ENCODE results near the gene AQP4.

AQP4 gene

DNA sequence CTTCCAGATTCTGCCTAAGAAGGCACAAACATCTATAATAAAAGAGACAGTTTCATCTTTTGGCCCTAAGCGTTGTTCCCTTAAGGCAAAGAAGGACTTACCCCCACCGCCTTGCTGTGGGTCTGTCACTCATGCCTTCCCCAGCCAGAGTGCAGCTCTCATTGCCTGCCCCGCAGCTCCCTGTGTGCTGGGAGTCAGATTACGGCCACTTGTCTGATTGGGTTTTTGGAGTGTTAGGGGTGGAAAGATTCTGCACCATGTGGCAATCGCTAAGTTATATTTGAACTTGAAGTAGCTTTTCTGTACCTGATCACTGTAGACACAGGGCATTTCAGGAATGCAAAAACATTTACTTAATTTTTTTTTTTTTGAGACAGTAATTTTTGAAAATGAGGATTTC lies at the start of gene AQP4:
Gene AQP4 (minus strand): TSS at position 151 of the 400 bp plus-strand sequence. CDS start 18 bp downstream, at position 133.
- DNase-seq (ENCODE audit: low read depth, low spot score), result no peak
- H3K27ac ChIP-seq, result no peak within 1 kb of the TSS

- no peak overlapping the region for H3K27ac ChIP-seq
- no peak for DNase-seq (ENCODE audit: low read depth, low spot score)
Measured at GRCh38 chr18:26911840-26912239, 46.3 kb upstream of the AQP4 start.

DNA sequence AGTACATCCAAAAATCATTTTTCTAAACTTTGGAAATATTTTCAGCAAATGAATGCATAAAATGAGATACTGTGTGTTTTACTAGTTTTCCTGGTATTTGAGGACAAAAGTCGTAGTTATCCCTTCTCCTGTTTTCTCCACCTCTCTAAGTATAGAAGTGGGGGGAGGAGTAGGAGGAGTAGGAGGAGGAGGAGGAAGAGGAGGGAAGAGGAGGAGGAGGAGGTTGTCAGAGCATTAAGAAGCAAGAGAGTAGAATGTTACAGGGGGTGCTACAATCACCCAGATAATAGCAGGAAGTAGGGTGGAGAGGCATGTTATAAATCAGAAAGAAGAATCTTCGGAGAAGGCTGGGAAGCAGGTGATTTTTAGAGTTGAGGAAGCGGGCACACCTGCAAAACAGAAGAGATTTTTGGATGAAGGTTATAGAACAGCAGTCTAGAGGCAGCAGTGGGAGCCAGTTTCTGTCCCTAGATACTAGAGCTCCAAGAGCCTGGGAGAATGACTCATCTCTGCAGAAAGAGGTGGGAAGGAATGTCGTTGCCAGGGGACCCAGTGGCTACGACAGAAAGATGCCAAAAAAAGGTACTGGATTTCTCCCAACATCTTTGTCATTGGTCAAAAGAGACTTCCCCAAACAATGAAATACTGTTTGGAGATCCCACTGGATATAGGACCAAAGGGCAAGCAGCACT lies 44.2 kb upstream of the AQP4 start:
- H3K27ac ChIP-seq, result no peak overlapping the region
- DNase-seq (ENCODE audit: low read depth, low spot score), result no peak

DNA sequence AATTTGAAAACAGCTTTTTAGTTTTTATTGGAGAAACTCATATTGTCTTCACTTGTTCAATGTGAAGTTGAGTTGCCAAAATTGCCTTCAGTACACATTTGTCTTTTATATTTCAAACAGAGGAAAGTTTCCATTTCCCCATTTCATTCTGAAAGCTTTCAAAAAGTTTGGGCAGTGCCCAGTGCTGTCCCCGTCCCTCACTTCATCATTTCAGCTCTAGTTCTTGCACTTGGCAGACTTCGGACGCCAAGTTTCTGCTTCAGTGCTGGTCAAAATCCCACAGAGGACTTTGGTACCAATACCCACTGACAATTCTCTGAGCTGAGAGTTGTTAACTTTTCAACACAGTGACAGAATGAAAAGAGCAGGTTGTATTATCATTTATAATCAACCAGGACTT lies 43.4 kb upstream of the AQP4 start:
- H3K27ac ChIP-seq, result no peak overlapping the region
- DNase-seq (ENCODE audit: low read depth, low spot score), result no peak

GRCh38 chr18:26902291-26902690 lies 36.8 kb upstream of the AQP4 start:
- DNase-seq (ENCODE audit: low read depth, low spot score), result no peak
- no peak overlapping the region for H3K27ac ChIP-seq

GRCh38 chr18:26901020-26901419 lies 35.5 kb upstream of the AQP4 start:
- no peak overlapping the region for H3K27ac ChIP-seq
- DNase-seq (ENCODE audit: low read depth, low spot score), result no peak

DNA sequence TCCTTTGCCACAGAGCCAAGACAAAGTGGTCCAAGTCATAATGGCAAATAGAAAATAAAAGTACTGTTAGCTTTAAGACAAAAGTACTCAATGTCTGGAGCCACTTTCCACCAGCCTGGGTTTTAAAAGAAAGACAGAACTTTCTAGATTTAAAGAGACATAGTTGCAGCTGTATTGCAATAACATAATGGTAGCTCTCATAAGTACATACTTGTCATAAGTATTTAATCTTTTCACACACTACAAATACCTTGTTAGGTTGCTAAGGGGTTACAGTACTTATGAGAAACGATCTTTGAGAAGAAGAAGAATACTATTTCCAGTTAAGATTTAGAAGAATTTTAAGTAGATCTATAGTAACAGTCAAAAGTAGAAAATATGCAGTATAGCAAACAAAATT lies 28.9 kb upstream of the AQP4 start:
- no peak for DNase-seq (ENCODE audit: low read depth, low spot score)
- no peak overlapping the region for H3K27ac ChIP-seq

DNA sequence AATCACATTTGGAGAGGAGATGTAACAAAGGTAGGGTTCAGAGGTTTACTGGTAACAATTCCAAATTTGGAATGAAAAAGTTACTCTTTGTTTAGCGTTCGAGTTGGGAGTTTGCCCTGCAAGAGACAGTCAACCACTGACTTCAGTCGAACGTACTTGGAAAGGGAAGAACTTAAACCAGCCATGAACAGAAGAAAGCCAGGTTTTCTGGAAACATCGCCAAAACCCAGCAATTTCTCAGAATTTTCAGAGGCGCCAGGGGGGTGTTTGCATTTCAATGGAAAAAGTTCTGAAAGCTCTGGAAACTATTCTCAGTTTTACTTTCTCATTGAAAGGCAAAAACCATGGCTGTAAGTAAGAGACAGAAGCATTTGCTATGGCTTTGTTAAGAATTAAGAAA lies 28.5 kb upstream of the AQP4 start:
- no peak for DNase-seq (ENCODE audit: low read depth, low spot score)
- no peak overlapping the region for H3K27ac ChIP-seq

DNA sequence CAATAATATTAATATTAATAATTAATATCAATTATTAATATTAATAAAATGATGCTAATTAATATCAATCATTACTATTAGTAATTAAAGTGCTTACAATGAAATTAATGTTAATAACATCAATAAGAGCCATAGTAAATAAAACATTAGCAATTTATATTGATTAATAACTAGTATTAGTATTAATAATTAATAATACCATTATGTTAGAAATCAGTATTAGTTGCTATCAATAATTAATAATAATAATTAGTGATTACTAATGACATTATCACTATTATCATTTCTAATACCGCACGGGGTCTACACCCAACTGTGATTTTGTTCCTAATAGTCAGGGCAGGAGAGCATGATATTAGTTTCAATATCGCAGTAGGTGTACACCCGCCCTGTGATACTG lies 22.8 kb upstream of the AQP4 start:
- no peak for DNase-seq (ENCODE audit: low read depth, low spot score)
- H3K27ac ChIP-seq, result no peak overlapping the region

GRCh38 chr18:26875040-26875654 lies 9.6 kb upstream of the AQP4 start:
- no peak for DNase-seq (ENCODE audit: low read depth, low spot score)
- no peak overlapping the region for H3K27ac ChIP-seq

DNA sequence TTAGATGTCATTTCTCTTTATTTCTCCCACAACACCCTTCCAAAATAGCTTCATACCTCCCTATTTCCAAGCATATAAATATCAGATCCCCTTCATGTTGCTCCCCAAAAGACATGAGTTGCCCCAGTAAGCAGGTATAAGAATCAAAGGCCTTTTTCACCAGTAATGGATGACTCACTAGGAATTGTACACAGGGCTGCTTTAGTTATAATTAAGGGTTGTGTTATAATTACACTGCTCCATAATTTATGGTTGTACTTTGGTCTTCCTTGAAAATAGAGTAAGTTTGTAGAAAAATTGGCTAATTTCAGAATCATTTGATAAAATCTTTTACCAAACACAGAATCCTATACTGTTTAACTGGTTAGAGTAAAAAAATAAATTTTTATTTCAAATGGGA lies 8.8 kb upstream of the AQP4 start:
- DNase-seq (ENCODE audit: low read depth, low spot score), result no peak
- no peak overlapping the region for H3K27ac ChIP-seq

DNA sequence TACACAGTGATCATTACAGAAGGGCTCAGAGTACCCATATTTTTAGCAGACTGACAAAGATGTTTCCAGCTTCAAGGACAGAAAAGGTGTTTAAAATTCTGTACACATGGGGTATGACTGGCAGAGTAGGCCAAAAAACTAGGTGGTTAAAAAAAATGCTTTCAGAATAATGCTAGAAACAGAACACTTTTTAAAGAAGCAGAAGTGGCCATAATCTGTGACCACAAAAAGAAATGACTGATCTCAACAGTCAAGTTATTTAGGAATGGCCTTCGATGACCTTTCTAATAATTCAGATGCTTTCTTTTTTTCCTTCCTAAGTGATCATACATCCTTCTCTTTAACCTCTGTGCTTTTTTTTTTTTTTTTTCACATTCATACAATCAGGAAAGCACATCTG lies 4.1 kb upstream of the AQP4 start:
- DNase-seq (ENCODE audit: low read depth, low spot score), result no peak
- H3K27ac ChIP-seq, result no peak overlapping the region

DNA sequence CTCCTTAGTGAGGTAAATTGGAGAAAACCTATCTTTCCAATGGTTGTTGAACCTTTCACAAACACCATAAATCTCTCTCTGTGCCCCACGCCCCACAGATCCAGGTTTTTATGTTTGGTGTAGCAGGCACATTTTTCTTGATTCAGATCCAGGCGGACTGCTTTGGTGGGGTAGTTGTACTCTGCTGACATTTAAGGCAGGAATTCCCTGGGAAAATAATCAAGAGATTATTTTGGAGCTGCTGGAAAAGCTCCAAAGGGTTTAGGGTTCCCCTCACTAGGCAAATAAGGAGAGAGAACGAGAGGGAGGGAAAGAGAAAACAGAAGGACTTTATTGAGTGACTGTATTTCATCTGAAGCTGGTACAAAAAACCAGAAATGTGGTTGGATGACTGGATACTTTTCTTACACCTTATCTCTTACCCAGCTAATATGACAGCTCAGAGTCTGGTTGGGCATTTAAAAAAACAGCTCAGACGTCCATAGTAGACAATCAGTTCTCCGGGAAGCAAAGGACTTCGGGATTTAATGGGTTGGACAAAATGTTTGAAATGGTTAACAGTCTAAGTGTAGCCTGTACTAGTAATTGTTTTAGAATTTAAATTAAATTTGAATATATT lies 3.6 kb upstream of the AQP4 start:
- no peak for DNase-seq (ENCODE audit: low read depth, low spot score)
- no peak overlapping the region for H3K27ac ChIP-seq

DNA sequence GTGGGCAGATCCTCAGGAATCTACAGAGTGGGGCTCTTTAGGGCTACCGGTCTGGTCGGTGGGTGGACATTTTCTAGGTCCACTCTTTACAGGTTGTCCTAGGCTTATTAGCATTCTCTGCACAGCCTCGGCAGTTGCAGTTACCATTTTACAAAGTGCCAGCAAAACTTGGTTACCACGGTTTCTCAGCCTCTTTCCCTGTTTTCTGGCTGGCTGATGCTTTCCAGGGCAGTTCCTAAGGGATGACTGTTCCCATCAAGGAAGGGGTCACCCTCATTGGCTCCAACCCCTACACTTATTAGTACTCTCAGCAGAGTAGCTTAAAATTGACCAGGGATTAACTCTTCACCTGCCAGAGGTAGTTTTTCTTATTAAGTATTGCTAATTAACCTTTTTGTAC lies 2.0 kb upstream of the AQP4 start:
- no peak for DNase-seq (ENCODE audit: low read depth, low spot score)
- H3K27ac ChIP-seq, result no peak overlapping the region

- no peak for DNase-seq (ENCODE audit: low read depth, low spot score)
- no peak overlapping the region for H3K27ac ChIP-seq
Measured at GRCh38 chr18:26864658-26865057, 849 bp downstream of the AQP4 start.

DNA sequence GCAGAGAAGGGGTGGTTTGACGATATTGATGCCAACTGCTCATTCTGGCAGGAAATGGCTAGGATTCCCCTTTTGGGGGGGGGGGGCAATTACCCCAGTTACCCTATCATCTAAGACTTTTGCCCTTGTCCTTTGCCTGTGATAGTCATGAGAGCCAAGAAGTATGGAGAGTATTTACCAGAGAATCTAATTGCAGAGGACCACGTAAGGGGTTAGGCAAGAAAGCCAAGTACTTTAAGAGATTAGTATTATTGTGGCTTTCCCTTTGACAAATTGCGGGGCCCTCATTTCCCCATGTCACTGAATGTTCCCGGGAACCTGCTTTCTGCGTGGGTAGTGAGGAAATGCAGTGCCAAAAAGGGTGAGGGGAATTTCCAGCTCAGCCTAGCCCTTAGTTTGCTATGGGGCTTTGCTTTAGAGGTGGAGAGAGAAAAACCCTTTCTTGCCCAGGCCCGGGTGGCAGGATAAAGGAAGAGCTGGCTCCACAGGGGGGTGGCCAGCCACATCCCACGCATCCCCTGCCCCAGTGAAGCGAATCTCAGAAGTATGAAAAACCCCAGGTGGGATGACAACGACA lies 1.5 kb downstream of the AQP4 start:
- H3K27ac ChIP-seq, result no peak overlapping the region
- no peak for DNase-seq (ENCODE audit: low read depth, low spot score)

DNA sequence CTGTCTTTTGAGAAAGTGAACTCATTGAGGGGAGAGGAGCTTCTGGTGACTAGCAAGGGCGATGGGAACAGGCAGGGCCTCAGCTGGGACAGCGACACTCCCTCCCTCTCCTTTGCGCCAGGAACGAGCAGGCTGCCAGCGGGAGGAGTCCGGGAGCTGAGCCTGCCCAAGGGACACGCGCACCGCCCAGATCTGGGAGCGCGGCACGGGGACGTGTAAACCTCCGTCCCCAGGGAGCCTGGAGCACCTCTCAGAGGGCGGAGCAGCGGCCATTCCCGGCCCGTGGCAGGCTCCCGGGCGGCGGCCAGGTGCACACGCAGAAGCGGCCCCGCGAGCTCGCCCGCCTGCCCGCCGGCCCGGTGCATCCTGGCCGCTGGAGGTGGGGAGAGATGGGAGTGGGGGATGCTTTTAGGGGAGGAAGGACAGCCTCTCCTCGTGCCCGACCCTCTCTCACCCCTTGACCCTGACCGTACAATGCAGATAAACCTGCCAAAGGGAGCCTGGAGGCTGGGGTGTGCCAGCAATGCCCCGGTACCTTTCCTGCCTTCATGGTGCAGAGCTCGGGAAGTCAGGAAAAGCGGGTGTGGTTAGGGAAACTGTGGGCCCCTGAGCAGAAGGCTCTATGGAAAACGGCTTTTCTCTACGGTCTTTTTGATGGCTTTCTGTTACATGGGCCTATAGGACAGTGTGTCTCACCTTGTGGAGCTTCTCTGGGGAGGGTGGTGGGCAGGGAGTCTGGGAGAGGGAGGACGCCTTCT lies 2.2 kb downstream of the AQP4 start:
- no peak for DNase-seq (ENCODE audit: low read depth, low spot score)
- H3K27ac ChIP-seq, result no peak overlapping the region

DNA sequence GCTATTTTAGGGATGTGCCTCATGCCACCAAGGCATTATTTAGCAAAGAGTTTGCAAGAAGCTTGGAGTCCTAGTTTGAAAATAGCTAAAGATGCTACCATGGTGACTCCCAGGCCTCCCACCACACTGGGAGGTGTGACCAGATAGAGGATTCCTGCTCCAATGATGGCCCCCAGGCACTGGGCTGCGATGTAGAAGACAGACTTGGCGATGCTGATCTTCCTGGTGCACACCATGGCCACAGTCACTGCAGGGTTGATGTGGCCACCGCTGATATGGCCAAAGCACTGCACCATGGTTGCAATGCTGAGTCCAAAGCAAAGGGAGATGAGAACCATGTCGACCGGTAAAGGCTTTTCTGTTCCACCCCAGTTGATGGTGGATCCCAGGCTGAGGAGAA lies 3.4 kb downstream of the AQP4 start:
- DNase-seq (ENCODE audit: low read depth, low spot score), result no peak
- H3K27ac ChIP-seq, result no peak overlapping the region

- DNase-seq (ENCODE audit: low read depth, low spot score), result no peak
- H3K27ac ChIP-seq, result no peak overlapping the region
Measured at GRCh38 chr18:26854292-26854881, 11.1 kb downstream of the AQP4 start.

- H3K27ac ChIP-seq, result no peak overlapping the region
- DNase-seq (ENCODE audit: low read depth, low spot score), result no peak
Measured at GRCh38 chr18:26853401-26853800, 12.1 kb downstream of the AQP4 start.
